Measurements from ENCODE around the gene GNG4. TPM values are rescaled to one million over a fixed set of nuclear protein-coding genes. Genes with fewer than 3 reads are reported as not detected.
A peak's percentile ranks its signal among the peaks of the same experiment; 100 is the strongest.
"Not testable (repeated sequence)": the region's sequence is repeated elsewhere in the genome, so short reads cannot be mapped to it uniquely, and the experiment has no call there.

Gene GNG4
- total RNA-seq, 6 donors from 2014 or later, result 0.20 TPM; not detected in 5

- Histone ChIP-seq H3K27me3 (no peaks in the 10 kb centered on the region), H3K27ac (no peak overlapping the region), H3K4me3 (no peak overlapping the region), H3K36me3 (no peaks in the 10 kb centered on the region), H3K4me1 (no peaks in the 10 kb centered on the region), H3K9me3 (no peaks in the 10 kb centered on the region)
- DNase-seq (no peak), ATAC-seq (ENCODE audit: low FRiP score in 2 of 2) (peak in 1 of 2 donors; percentile 12)
- TF ChIP-seq POLR2A (IDR thresholded peaks at IDR 0.05), result no peak
- no peak for TF ChIP-seq POLR2AphosphoS5 (IDR thresholded peaks at IDR 0.05)
- no peak for TF ChIP-seq EP300 (IDR thresholded peaks at IDR 0.05)
- TF ChIP-seq, protein P1, sequence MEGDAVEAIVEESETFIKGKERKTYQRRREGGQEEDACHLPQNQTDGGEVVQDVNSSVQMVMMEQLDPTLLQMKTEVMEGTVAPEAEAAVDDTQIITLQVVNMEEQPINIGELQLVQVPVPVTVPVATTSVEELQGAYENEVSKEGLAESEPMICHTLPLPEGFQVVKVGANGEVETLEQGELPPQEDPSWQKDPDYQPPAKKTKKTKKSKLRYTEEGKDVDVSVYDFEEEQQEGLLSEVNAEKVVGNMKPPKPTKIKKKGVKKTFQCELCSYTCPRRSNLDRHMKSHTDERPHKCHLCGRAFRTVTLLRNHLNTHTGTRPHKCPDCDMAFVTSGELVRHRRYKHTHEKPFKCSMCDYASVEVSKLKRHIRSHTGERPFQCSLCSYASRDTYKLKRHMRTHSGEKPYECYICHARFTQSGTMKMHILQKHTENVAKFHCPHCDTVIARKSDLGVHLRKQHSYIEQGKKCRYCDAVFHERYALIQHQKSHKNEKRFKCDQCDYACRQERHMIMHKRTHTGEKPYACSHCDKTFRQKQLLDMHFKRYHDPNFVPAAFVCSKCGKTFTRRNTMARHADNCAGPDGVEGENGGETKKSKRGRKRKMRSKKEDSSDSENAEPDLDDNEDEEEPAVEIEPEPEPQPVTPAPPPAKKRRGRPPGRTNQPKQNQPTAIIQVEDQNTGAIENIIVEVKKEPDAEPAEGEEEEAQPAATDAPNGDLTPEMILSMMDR (IDR thresholded peaks at IDR 0.05), result peak in 2 of 6 experiments; percentile 3 to 8
- WGBS, 2 donors, result 73 to 74% methylated on average over 7 of the region's 7 CpGs
Measured at GRCh38 chr1:235597867-235598553, 51.6 kb downstream of the GNG4 start.

DNA sequence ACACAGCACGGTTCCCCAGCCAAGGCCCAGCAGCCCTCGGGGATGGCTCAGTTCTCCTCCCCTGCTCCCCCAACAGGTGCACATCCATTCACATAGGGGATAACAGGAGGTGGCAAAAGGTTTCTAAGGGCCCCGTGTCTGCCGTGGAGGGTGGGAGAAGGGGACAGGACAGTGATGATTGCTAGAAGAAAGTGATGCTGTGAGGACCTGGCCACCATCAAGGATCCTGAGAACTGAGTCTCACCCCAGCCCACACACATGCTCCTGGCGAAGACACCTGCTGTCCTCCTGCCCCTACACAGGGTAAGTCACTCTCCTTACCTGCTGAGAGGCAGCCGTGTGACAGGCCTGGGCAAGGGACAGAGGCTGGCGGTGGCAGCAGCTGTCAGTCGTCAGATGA lies 54.5 kb downstream of the GNG4 start:
- no peaks in the 10 kb centered on the region for H3K4me1 ChIP-seq
- no peaks in the 10 kb centered on the region for H3K27me3 ChIP-seq
- H3K27ac ChIP-seq, result no peak overlapping the region
- H3K36me3 ChIP-seq, result no peaks in the 10 kb centered on the region
- H3K4me3 ChIP-seq, result no peak overlapping the region
- TF ChIP-seq EP300 (IDR thresholded peaks at IDR 0.05), result no peak
- TF ChIP-seq POLR2AphosphoS5 (IDR thresholded peaks at IDR 0.05), result no peak
- TF ChIP-seq, protein P1 (IDR thresholded peaks at IDR 0.05), result no peak
- no peak for TF ChIP-seq POLR2A (IDR thresholded peaks at IDR 0.05)
- DNase-seq (no peak), ATAC-seq (ENCODE audit: low FRiP score in 2 of 2) (no peak)
- WGBS, 2 donors, result 82 to 87% methylated on average over 7 to 8 of the region's 8 CpGs
- no peaks in the 10 kb centered on the region for H3K9me3 ChIP-seq

GRCh38 chr1:235594281-235594895 lies 55.2 kb downstream of the GNG4 start:
- H3K4me1 ChIP-seq; ATAC-seq (ENCODE audit: low FRiP score in 2 of 2); H3K9me3 ChIP-seq; H3K36me3 ChIP-seq; H3K27me3 ChIP-seq; H3K4me3 ChIP-seq; H3K27ac ChIP-seq: not testable (repeated sequence)
- peak in 1 of 2 donors; percentile 78 for DNase-seq
- WGBS, 2 donors, result 98 to 100% methylated on average over 3 to 11 of the region's 20 CpGs

DNA sequence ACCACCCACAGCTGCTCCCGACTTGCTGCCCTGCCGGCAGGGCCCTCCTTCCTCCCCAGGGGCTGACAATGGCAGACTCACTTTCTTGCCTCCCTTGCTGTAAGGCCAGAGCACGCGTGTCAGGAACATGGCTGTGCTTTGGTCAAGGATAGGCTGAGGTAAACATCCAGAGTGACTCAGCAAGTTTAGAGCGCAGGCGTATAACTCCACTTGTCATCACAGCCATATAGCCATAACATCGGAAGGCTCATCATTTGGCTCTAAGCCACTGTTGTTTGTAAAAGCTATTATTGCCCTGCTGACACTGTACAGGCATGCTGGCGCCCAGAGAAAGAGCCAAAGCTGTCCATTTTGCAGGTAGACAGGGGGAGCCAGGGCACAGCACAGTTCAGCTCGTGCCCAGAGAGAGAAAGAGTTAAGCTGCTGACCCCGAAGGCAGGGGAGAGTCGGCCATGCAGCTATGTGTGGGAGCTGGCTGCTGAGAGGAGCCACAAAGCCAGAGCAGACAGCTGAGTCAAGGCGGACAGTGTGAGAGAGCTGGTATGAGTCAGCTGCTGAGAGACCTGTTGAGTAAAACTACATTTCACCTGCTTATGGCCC lies 60.6 kb downstream of the GNG4 start:
- peak in 1 of 2 donors; percentile 12 for ATAC-seq (ENCODE audit: low FRiP score in 2 of 2)
- 80 to 93% methylated on average over 10 to 12 of the region's 12 CpGs for WGBS, 2 donors
- no peaks in the 10 kb centered on the region for H3K4me1 ChIP-seq
- H3K27me3 ChIP-seq, result no peaks in the 10 kb centered on the region
- no peak overlapping the region for H3K27ac ChIP-seq
- TF ChIP-seq, protein P1 (IDR thresholded peaks at IDR 0.05), result no peak
- no peaks in the 10 kb centered on the region for H3K9me3 ChIP-seq
- no peak for DNase-seq
- no peaks in the 10 kb centered on the region for H3K36me3 ChIP-seq
- no peak overlapping the region for H3K4me3 ChIP-seq

GRCh38 chr1:235588156-235588555 lies 61.4 kb downstream of the GNG4 start:
- TF ChIP-seq, protein P1 (IDR thresholded peaks at IDR 0.05), result no peak
- TF ChIP-seq EP300 (IDR thresholded peaks at IDR 0.05), result no peak
- TF ChIP-seq POLR2AphosphoS5 (IDR thresholded peaks at IDR 0.05), result no peak
- no peak for TF ChIP-seq POLR2A (IDR thresholded peaks at IDR 0.05)
- H3K27ac ChIP-seq, result no peak overlapping the region
- H3K9me3 ChIP-seq, result no peaks in the 10 kb centered on the region
- H3K27me3 ChIP-seq, result no peaks in the 10 kb centered on the region
- ATAC-seq (ENCODE audit: low FRiP score in 2 of 2) (no peak), DNase-seq (no peak)
- H3K4me1 ChIP-seq, result no peaks in the 10 kb centered on the region
- no peak overlapping the region for H3K4me3 ChIP-seq
- 90% methylated on average over 8 to 9 of the region's 9 CpGs for WGBS, 2 donors
- no peaks in the 10 kb centered on the region for H3K36me3 ChIP-seq
